GM21367 (cell line): ENCODE measurements around the gene RPS18.
A peak's percentile ranks its signal among the peaks of the same experiment; 100 is the strongest.

ENCODE experiments used
- ATAC-seq: cut with Tn5 transposase; IDR thresholded peaks from one replicate; pipeline ENCODE4 v1.9.1; 2021; ENCODE audit not compliant: unreplicated experiment

The RPS18 gene

GRCh38 chr6:33289784-33290315 is 18.0 kb downstream of the RPS18 start:
- no peak for ATAC-seq

GRCh38 chr6:33290459-33290858 is 18.6 kb downstream of the RPS18 start:
- no peak for ATAC-seq

GRCh38 chr6:33292996-33293682 is 21.3 kb downstream of the RPS18 start:
- ATAC-seq, result no peak

- ATAC-seq, result no peak
Observed at GRCh38 chr6:33294086-33294823, 22.4 kb downstream of the RPS18 start.

- ATAC-seq, result no peak
Observed at GRCh38 chr6:33295621-33296369, 23.9 kb downstream of the RPS18 start.

GRCh38 chr6:33296797-33297405 is 25.0 kb downstream of the RPS18 start:
- no peak for ATAC-seq

GRCh38 chr6:33297406-33297955 is 25.6 kb downstream of the RPS18 start:
- ATAC-seq, result no peak

- ATAC-seq, result no peak
Observed at GRCh38 chr6:33297956-33298772, 26.3 kb downstream of the RPS18 start.

GRCh38 chr6:33298773-33299236 is 26.9 kb downstream of the RPS18 start, which contains the start of gene RGL2:
Gene RGL2, minus strand, starts transcription at chr6:33298942. Its CDS starts 332 bp downstream, at chr6:33298610.
- ATAC-seq, result no peak

GRCh38 chr6:33299237-33299944 is 27.5 kb downstream of the RPS18 start:
- ATAC-seq, result peak; percentile 59

GRCh38 chr6:33301877-33302276 is 30.0 kb downstream of the RPS18 start:
- ATAC-seq, result no peak

GRCh38 chr6:33304216-33304615 is 32.3 kb downstream of the RPS18 start:
- no peak for ATAC-seq

- ATAC-seq, result no peak
Observed at GRCh38 chr6:33305052-33305451, 33.2 kb downstream of the RPS18 start.

- ATAC-seq, result no peak
Observed at GRCh38 chr6:33306356-33306755, 34.5 kb downstream of the RPS18 start.

GRCh38 chr6:33312361-33313104 is 40.7 kb downstream of the RPS18 start:
- no peak for ATAC-seq

- no peak for ATAC-seq
Observed at GRCh38 chr6:33313105-33313708, 41.3 kb downstream of the RPS18 start.

- ATAC-seq, result no peak
Observed at GRCh38 chr6:33313709-33314514, 42.0 kb downstream of the RPS18 start, which contains the start of gene TAPBP. Gene TAPBP, minus strand, starts transcription at chr6:33314078. Its CDS starts 37 bp downstream, at chr6:33314041.
